ENCODE measurements around the gene ZNF264. TPM values are rescaled to one million over a fixed set of nuclear protein-coding genes. Genes with fewer than 3 reads are reported as not detected.
"Not testable (repeated sequence)": the region's sequence is repeated elsewhere in the genome, so short reads cannot be mapped to it uniquely, and the experiment has no call there.

The ZNF264 gene
- total and polyA plus RNA-seq, 5 donors, result 4.4 to 26.8 (median 18.3) TPM

- ATAC-seq; H3K4me3 ChIP-seq (ENCODE audit: low read length); H3K27me3 ChIP-seq (ENCODE audit: control insufficient read depth, insufficient read depth); intact Hi-C loops (cut with DNase I); H3K4me1 ChIP-seq (ENCODE audit: control insufficient read depth, insufficient read depth, low read length); H3K27ac ChIP-seq (ENCODE audit: low read length); DNase-seq; H3K9me3 ChIP-seq (ENCODE audit: control insufficient read depth, low read length): not testable (repeated sequence)
- 96% methylated on average over 6 of the region's 6 CpGs for WGBS
These were observed 6.6 kb downstream of the ZNF264 start for GRCh38 chr19:57197874-57198273.

GRCh38 chr19:57202160-57202559 is 10.9 kb downstream of the ZNF264 start:
- intact Hi-C loops (cut with DNase I), result no loop called here
- Histone ChIP-seq H3K4me3 (ENCODE audit: low read length) (no peak overlapping the region), H3K27me3 (ENCODE audit: control insufficient read depth, insufficient read depth) (no peaks in the 10 kb centered on the region), H3K9me3 (ENCODE audit: control insufficient read depth, low read length) (no peaks in the 10 kb centered on the region), H3K4me1 (ENCODE audit: control insufficient read depth, insufficient read depth, low read length) (no peaks in the 10 kb centered on the region), H3K27ac (ENCODE audit: low read length) (no peak overlapping the region)
- ATAC-seq (no peak), DNase-seq (no peak)
- WGBS, result 88% methylated on average over 5 of the region's 5 CpGs

- H3K27me3 ChIP-seq (ENCODE audit: control insufficient read depth, insufficient read depth), result no peaks in the 10 kb centered on the region
- intact Hi-C loops (cut with DNase I), result no loop called here
- ATAC-seq (no peak), DNase-seq (no peak)
- H3K4me3 ChIP-seq (ENCODE audit: low read length), result no peak overlapping the region
- WGBS, result 82% methylated on average over 4 of the region's 4 CpGs
- H3K4me1 ChIP-seq (ENCODE audit: control insufficient read depth, insufficient read depth, low read length), result no peaks in the 10 kb centered on the region
- H3K27ac ChIP-seq (ENCODE audit: low read length), result no peak overlapping the region
- H3K9me3 ChIP-seq (ENCODE audit: control insufficient read depth, low read length), result no peaks in the 10 kb centered on the region
These were observed 19.1 kb downstream of the ZNF264 start for GRCh38 chr19:57210381-57210780.

- intact Hi-C loops (cut with DNase I), result no loop called here
- H3K4me1 ChIP-seq (ENCODE audit: control insufficient read depth, insufficient read depth, low read length), result no peaks in the 10 kb centered on the region
- H3K27me3 ChIP-seq (ENCODE audit: control insufficient read depth, insufficient read depth), result no peaks in the 10 kb centered on the region
- no peak overlapping the region for H3K27ac ChIP-seq (ENCODE audit: low read length)
- DNase-seq (no peak), ATAC-seq (no peak)
- H3K4me3 ChIP-seq (ENCODE audit: low read length), result no peak overlapping the region
- H3K9me3 ChIP-seq (ENCODE audit: control insufficient read depth, low read length), result no peaks in the 10 kb centered on the region
- WGBS, result 95% methylated on average over 7 of the region's 7 CpGs
These were observed 20.8 kb downstream of the ZNF264 start for GRCh38 chr19:57212109-57212508.

GRCh38 chr19:57227502-57227901 is 36.2 kb downstream of the ZNF264 start:
- Histone ChIP-seq H3K4me3 (ENCODE audit: low read length) (no peak overlapping the region), H3K4me1 (ENCODE audit: control insufficient read depth, insufficient read depth, low read length) (no peaks in the 10 kb centered on the region), H3K9me3 (ENCODE audit: control insufficient read depth, low read length) (no peaks in the 10 kb centered on the region), H3K27me3 (ENCODE audit: control insufficient read depth, insufficient read depth) (no peaks in the 10 kb centered on the region), H3K27ac (ENCODE audit: low read length) (no peak overlapping the region)
- ATAC-seq, result no peak
- DNase-seq, result no peak
- intact Hi-C loops (cut with DNase I), result no loop called here
- WGBS, result 83% methylated on average over 5 of the region's 5 CpGs

- Histone ChIP-seq H3K9me3 (ENCODE audit: control insufficient read depth, low read length) (no peaks in the 10 kb centered on the region), H3K4me1 (ENCODE audit: control insufficient read depth, insufficient read depth, low read length) (no peaks in the 10 kb centered on the region), H3K4me3 (ENCODE audit: low read length) (no peak overlapping the region), H3K27ac (ENCODE audit: low read length) (no peak overlapping the region), H3K27me3 (ENCODE audit: control insufficient read depth, insufficient read depth) (no peaks in the 10 kb centered on the region)
- intact Hi-C loops (cut with DNase I), result no loop called here
- no peak for DNase-seq
- 63% methylated on average over 9 of the region's 9 CpGs for WGBS
- no peak for ATAC-seq
These were observed 40.4 kb downstream of the ZNF264 start for GRCh38 chr19:57231686-57232085.

GRCh38 chr19:57233207-57233606 is 41.9 kb downstream of the ZNF264 start:
- no peak for ATAC-seq
- whole genome bisulfite sequencing, result 83% methylated on average over 1 of the region's 1 CpG
- DNase-seq, result no peak
- Histone ChIP-seq H3K27me3 (ENCODE audit: control insufficient read depth, insufficient read depth) (no peaks in the 10 kb centered on the region), H3K27ac (ENCODE audit: low read length) (no peak overlapping the region), H3K9me3 (ENCODE audit: control insufficient read depth, low read length) (no peaks in the 10 kb centered on the region), H3K4me1 (ENCODE audit: control insufficient read depth, insufficient read depth, low read length) (no peaks in the 10 kb centered on the region), H3K4me3 (ENCODE audit: low read length) (no peak overlapping the region)
- intact Hi-C loops (cut with DNase I), result no loop called here

GRCh38 chr19:57239982-57240310 is 48.6 kb downstream of the ZNF264 start:
- H3K27ac ChIP-seq (ENCODE audit: low read length), result peak overlapping the region; percentile 96
- H3K27me3 ChIP-seq (ENCODE audit: control insufficient read depth, insufficient read depth), result no peaks in the 10 kb centered on the region
- no peaks in the 10 kb centered on the region for H3K9me3 ChIP-seq (ENCODE audit: control insufficient read depth, low read length)
- H3K4me1 ChIP-seq (ENCODE audit: control insufficient read depth, insufficient read depth, low read length), result peaks cover 6% of the 10 kb centered on the region
- DNase-seq (peak in 2 of 3 donors; percentile 37 to 64), ATAC-seq (no peak)
- H3K4me3 ChIP-seq (ENCODE audit: low read length), result peak overlapping the region; percentile 81
- 20% methylated on average over 12 of the region's 12 CpGs for WGBS
- intact Hi-C loops (cut with DNase I), result no loop called here

GRCh38 chr19:57240311-57241090 is 49.2 kb downstream of the ZNF264 start, which contains the start of gene ZNF805:
Gene ZNF805, plus strand, starts transcription at chr19:57240632. Its CDS starts 260 bp downstream, at chr19:57240892.
- peaks cover 6% of the 10 kb centered on the region for H3K4me1 ChIP-seq (ENCODE audit: control insufficient read depth, insufficient read depth, low read length)
- H3K27ac ChIP-seq (ENCODE audit: low read length), result peak within 1 kb of the TSS; percentile 96
- no peaks in the 10 kb centered on the region for H3K27me3 ChIP-seq (ENCODE audit: control insufficient read depth, insufficient read depth)
- peak within 1 kb of the TSS; percentile 81 for H3K4me3 ChIP-seq (ENCODE audit: low read length)
- under 1% methylated on average over 61 of the region's 61 CpGs for WGBS
- H3K9me3 ChIP-seq (ENCODE audit: control insufficient read depth, low read length), result no peaks in the 10 kb centered on the region
- peak; percentile 97 to 98 (median 98) for DNase-seq
- ATAC-seq, result peak; percentile 99
- intact Hi-C loops (cut with DNase I), result no loop called here

GRCh38 chr19:57241176-57241575 is 49.9 kb downstream of the ZNF264 start:
- Histone ChIP-seq H3K4me3 (ENCODE audit: low read length) (peak overlapping the region; percentile 81), H3K27me3 (ENCODE audit: control insufficient read depth, insufficient read depth) (no peaks in the 10 kb centered on the region), H3K4me1 (ENCODE audit: control insufficient read depth, insufficient read depth, low read length) (peaks cover 6% of the 10 kb centered on the region), H3K9me3 (ENCODE audit: control insufficient read depth, low read length) (no peaks in the 10 kb centered on the region), H3K27ac (ENCODE audit: low read length) (peak overlapping the region; percentile 87)
- DNase-seq, result no peak
- ATAC-seq, result no peak
- intact Hi-C loops (cut with DNase I), result no loop called here
- WGBS, result 11% methylated on average over 7 of the region's 7 CpGs

- no peak for DNase-seq
- ATAC-seq, result no peak
- peaks cover 6% of the 10 kb centered on the region for H3K4me1 ChIP-seq (ENCODE audit: control insufficient read depth, insufficient read depth, low read length)
- H3K9me3 ChIP-seq (ENCODE audit: control insufficient read depth, low read length), result no peaks in the 10 kb centered on the region
- WGBS, result 94% methylated on average over 5 of the region's 5 CpGs
- H3K4me3 ChIP-seq (ENCODE audit: low read length), result no peak overlapping the region
- intact Hi-C loops (cut with DNase I), result no loop called here
- no peaks in the 10 kb centered on the region for H3K27me3 ChIP-seq (ENCODE audit: control insufficient read depth, insufficient read depth)
- no peak overlapping the region for H3K27ac ChIP-seq (ENCODE audit: low read length)
These were observed 51.5 kb downstream of the ZNF264 start for GRCh38 chr19:57242821-57243220.

GRCh38 chr19:57244513-57244912 is 53.2 kb downstream of the ZNF264 start:
- Histone ChIP-seq H3K9me3 (ENCODE audit: control insufficient read depth, low read length) (no peaks in the 10 kb centered on the region), H3K4me3 (ENCODE audit: low read length) (no peak overlapping the region), H3K27me3 (ENCODE audit: control insufficient read depth, insufficient read depth) (no peaks in the 10 kb centered on the region), H3K27ac (ENCODE audit: low read length) (no peak overlapping the region), H3K4me1 (ENCODE audit: control insufficient read depth, insufficient read depth, low read length) (peaks cover 6% of the 10 kb centered on the region)
- WGBS, result 75% methylated on average over 5 of the region's 5 CpGs
- ATAC-seq (no peak), DNase-seq (no peak)
- intact Hi-C loops (cut with DNase I), result no loop called here

All from right cardiac atrium (tissue), 5 donors.